Sigmoid colon (tissue), 4 donors: Measurements from ENCODE around the gene PTK7.

ENCODE experiments used
- CTCF ChIP-seq, 4 experiments: fragments of 450-650 bp in 3 of 4; fragments of 200-600 bp in 1 of 4; IDR thresholded peaks; one replicate each; pipeline ENCODE4 v1.5.1; 2016 to 2019; ENCODE audit warnings: antibody characterized with exemption in 4 of 4, mild to moderate bottlenecking in 3 of 4, moderate library complexity in 2 of 4
- POLR2A ChIP-seq, 2 donors: fragments of 450-650 bp; IDR thresholded peaks; one replicate each; pipeline ENCODE4 v1.6.1; 2016; ENCODE audit warnings: antibody characterized with exemption in 2 of 2, mild to moderate bottlenecking in 2 of 2, moderate library complexity in 2 of 2
- POLR2AphosphoS5 ChIP-seq, 4 donors: sonication (generic); formaldehyde crosslinking; IDR thresholded peaks; one replicate each; pipeline ENCODE4 v1.6.1; 2017; ENCODE audit warnings: antibody characterized with exemption in 4 of 4

GRCh38 chr6:43075670-43076463 is at the start of gene PTK7:
- TF ChIP-seq POLR2AphosphoS5 (IDR thresholded peaks at IDR 0.05) (no peak), CTCF (IDR thresholded peaks at IDR 0.05) (no peak), POLR2A (IDR thresholded peaks at IDR 0.05) (no peak)
